MCF 10A (cell line): ENCODE results near the gene CDX2. TPM values are rescaled to one million over a fixed set of nuclear protein-coding genes. Genes with fewer than 3 reads are reported as not detected.

Experiments
- BruUV-seq: library from RNA; stranded (reverse); fragments of 400-500 nt; replicated peaks from 2 replicates; lab custom pipeline; 2021; lab: Mats Ljungman, UMichigan
- CTCF ChIA-PET: fragments of 300-600 bp; sonication (Branson Sonifier 250); formaldehyde crosslinking; extraction: SDS; loops from one replicate; lab custom pipeline; 2021; ENCODE audit warnings: antibody characterized with exemption, inconsistent platforms; lab: Yijun Ruan, JAX
- POLR2A ChIA-PET: fragments of 300-600, 350-650 bp; sonication (Branson Sonifier 250); formaldehyde crosslinking; extraction: SDS; loops from one replicate; lab custom pipeline; 2020; ENCODE audit warnings: antibody characterized with exemption, inconsistent platforms; lab: Yijun Ruan, JAX
- DNase-seq: peaks from one replicate; pipeline ENCODE4 v3.0.0-alpha.2; 2018; ENCODE audit not compliant: unreplicated experiment
- H3K27ac Mint-ChIP-seq: one replicate; pipeline ENCODE4 v1.8.0; 2022; ENCODE audit warnings: mild to moderate bottlenecking, low read depth, mixed read lengths; ENCODE audit not compliant: unreplicated experiment
- H3K27me3 Mint-ChIP-seq: one replicate; pipeline ENCODE4 v1.8.0; 2022; ENCODE audit warnings: mixed read lengths; ENCODE audit not compliant: insufficient read depth, unreplicated experiment
- H3K36me3 Mint-ChIP-seq: one replicate; pipeline ENCODE4 v1.8.0; 2022; ENCODE audit warnings: mild to moderate bottlenecking, moderate library complexity, mixed read lengths; ENCODE audit not compliant: insufficient read depth, unreplicated experiment
- H3K4me1 Mint-ChIP-seq: one replicate; pipeline ENCODE4 v1.8.0; 2022; ENCODE audit warnings: mixed read lengths; ENCODE audit not compliant: insufficient read depth, unreplicated experiment
- H3K4me3 Mint-ChIP-seq: one replicate; pipeline ENCODE4 v1.8.0; 2022; ENCODE audit warnings: mild to moderate bottlenecking, moderate library complexity, mixed read lengths; ENCODE audit not compliant: unreplicated experiment
- H3K9me3 Mint-ChIP-seq: one replicate; pipeline ENCODE4 v1.8.0; 2022; ENCODE audit warnings: mixed read lengths; ENCODE audit not compliant: unreplicated experiment
- CTCF ChIP-seq: fragments of 200-600 bp; IDR thresholded peaks from one replicate; pipeline ENCODE4 v1.8.0; 2022; ENCODE audit warnings: antibody characterized with exemption, mild to moderate bottlenecking; ENCODE audit not compliant: unreplicated experiment
- intact Hi-C: fragments of 100-400 bp; cut with micrococcal nuclease; formaldehyde crosslinking; loops from 2 replicates; pipeline ENCODE4 v1.14.1; 2022
- total RNA-seq: library from RNA; stranded (reverse); gene quantifications from 2 replicates; pipeline ENCODE4 v1.2.3, GENCODE V29; 2022

The CDX2 gene
- total RNA-seq, 1 experiment from 2014 or later = not detected

DNA sequence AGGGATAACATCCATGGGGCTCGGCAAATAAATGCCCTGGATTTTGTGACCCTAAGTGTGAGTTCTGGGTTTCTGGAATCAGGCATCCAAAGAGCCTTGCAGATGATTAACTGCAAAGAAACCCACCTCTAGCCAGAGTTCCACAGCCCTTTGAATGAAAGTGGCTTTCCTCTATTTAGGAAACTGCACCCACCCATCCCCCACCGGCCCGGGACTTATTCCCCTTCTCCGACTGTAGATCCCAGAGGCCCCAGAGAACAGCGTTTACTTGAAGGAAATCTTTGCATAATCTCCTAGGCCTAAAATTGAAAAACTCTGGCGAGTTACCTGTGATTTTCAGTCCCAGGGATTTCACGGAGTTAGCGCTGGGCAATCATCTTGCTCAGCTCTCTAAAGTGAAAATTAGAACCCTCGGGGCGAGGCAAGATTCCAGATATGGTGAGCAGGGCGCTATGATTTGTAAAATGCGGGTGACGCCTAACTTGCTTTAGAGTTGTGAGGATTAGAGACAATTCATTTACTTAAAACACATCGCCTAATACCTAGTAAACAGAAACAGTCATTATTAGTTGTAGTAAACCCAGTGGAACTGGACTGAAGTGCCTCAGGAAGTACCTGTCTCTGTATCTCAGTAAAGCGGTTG is 10.0 kb upstream of the CDX2 start:
- ChIA-PET CTCF (interaction anchor here (2.2 kb wide), 2 partner anchors 149 to 153 kb away, joined by 8 to 11 read pairs; no protein-coding TSS in a partner anchor), POLR2A (no interaction called here)
- intact Hi-C loops = no loop called here
- peaks cover 7% of the 10 kb centered on the region for H3K4me1 Mint-ChIP-seq
- TF ChIP-seq CTCF = no peak
- H3K9me3 Mint-ChIP-seq = no peaks in the 10 kb centered on the region
- H3K36me3 Mint-ChIP-seq = peaks cover 5% of the 10 kb centered on the region
- no TSS peak for BruUV-seq
- H3K27ac Mint-ChIP-seq = no peak overlapping the region
- peaks cover 91% of the 10 kb centered on the region for H3K27me3 Mint-ChIP-seq
- no peak for DNase-seq
- peak overlapping the region; percentile 57 for H3K4me3 Mint-ChIP-seq

GRCh38 chr13:27978301-27978968 is 9.3 kb upstream of the CDX2 start:
- peak overlapping the region; percentile 57 for H3K4me3 Mint-ChIP-seq
- CTCF ChIA-PET = interaction anchor here (0.9 kb wide), 1 partner anchor 25 kb away, joined by 3 read pairs; no protein-coding TSS in a partner anchor
- no peak for DNase-seq

GRCh38 chr13:27977476-27978300 is 8.6 kb upstream of the CDX2 start:
- ChIA-PET CTCF (interaction anchor here (0.6 to 0.9 kb wide), 2 partner anchors 24 to 616 kb away, joined by 3 to 4 read pairs; no protein-coding TSS in a partner anchor), POLR2A (no interaction called here)
- Mint-ChIP-seq H3K27ac (no peak overlapping the region), H3K27me3 (peaks cover 85% of the 10 kb centered on the region), H3K4me3 (no peak overlapping the region), H3K4me1 (peaks cover 7% of the 10 kb centered on the region), H3K36me3 (peaks cover 5% of the 10 kb centered on the region), H3K9me3 (no peaks in the 10 kb centered on the region)
- DNase-seq = no peak
- TF ChIP-seq CTCF = no peak
- intact Hi-C loops = no loop called here
- no TSS peak for BruUV-seq

More at GRCh38 chr13:27978301-27978968, 9.3 kb upstream of the CDX2 start:
- no TSS peak for BruUV-seq
- POLR2A ChIA-PET = no interaction called here
- Mint-ChIP-seq H3K27ac (no peak overlapping the region), H3K36me3 (peaks cover 5% of the 10 kb centered on the region), H3K27me3 (peaks cover 93% of the 10 kb centered on the region), H3K9me3 (no peaks in the 10 kb centered on the region), H3K4me1 (peaks cover 7% of the 10 kb centered on the region)
- TF ChIP-seq CTCF = no peak
- intact Hi-C loops = no loop called here
